K562 (cell line): Measurements from ENCODE around the gene NR2F6.

Source experiments
- EZH2 ChIP-seq: IDR thresholded peaks from 2 replicates; pipeline ENCODE4 v1.6.1; 2012; ENCODE audit warnings: low read depth, mild to moderate bottlenecking, inconsistent platforms, low read length, borderline replicate concordance
- MYNN ChIP-seq, 2 experiments: sonication (generic); formaldehyde crosslinking in 1 of 2; IDR thresholded peaks; 2 replicates each; pipeline versions ENCODE4 v1.5.0 to v1.6.1; 2016 to 2020; ENCODE audit warnings: antibody characterized with exemption in 1 of 2, missing genetic modification reagents in 1 of 2
- NRF1 ChIP-seq, 2 experiments: fragments of 450-650 bp; IDR thresholded peaks in 1 of 2; conservative IDR thresholded peaks in 1 of 2; 2 replicates each; pipeline ENCODE4 v1.6.1; 2014; ENCODE audit warnings: mild to moderate bottlenecking in 2 of 2
- POLR2A ChIP-seq: fragments of 450-650 bp; conservative IDR thresholded peaks from 2 replicates; pipeline ENCODE4 v1.6.1; 2016
- PTTG1 ChIP-seq: fragments of 450-650 bp; IDR thresholded peaks from 2 replicates; pipeline ENCODE4 v1.6.1; 2016; ENCODE audit warnings: low read depth, mild to moderate bottlenecking, missing genetic modification characterization, missing compliant biosample characterization
- TFAM ChIP-seq: fragments of 250-450 bp; sonication (Bioruptor Pico); conservative IDR thresholded peaks from 2 replicates; pipeline ENCODE4 v1.5.0; 2021; ENCODE audit warnings: mild to moderate bottlenecking, moderate library complexity
- TF ChIP-seq, protein P1 (sequence below): sonication (generic); formaldehyde crosslinking; IDR thresholded peaks from 2 replicates; pipeline ENCODE4 v1.8.0; 2022; ENCODE audit warnings: mild to moderate bottlenecking, low read depth, missing genetic modification reagents

DNA sequence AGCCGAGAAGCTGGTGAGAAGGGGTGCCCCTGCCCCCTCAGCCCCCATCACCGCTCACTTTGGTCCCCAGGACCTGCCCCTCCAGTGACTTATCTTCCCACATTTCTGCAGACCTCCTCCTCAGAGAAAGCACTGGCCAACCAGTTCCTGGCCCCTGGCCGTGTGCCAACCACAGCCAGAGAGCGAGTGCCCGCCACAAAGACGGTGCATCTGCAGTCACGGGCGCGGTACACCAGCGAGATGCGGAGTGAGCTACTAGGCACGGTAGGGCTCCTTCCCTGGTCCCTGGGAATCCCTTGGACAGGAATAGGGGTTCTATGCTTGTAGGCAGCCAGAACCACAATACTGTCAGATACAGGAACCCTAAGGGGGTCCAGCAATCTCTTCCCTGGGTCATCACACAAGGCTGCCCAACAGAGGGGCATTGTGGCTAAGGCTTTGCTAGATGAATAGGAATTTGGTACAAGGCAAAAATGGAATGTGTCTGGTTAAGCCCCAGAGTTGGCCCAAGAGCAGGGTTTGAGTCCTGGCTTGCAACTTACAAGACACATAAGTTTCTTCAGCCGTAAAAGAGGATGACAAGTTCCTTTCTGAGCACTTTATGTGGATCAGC is 29.6 kb downstream of the NR2F6 start:
- no peak for TF ChIP-seq MYNN (IDR thresholded peaks at IDR 0.05)
- no peak for TF ChIP-seq MYNN (CRISPR knock-in tag; IDR thresholded peaks at IDR 0.05)
- no peak for TF ChIP-seq NRF1 (conservative IDR thresholded peaks at IDR 0.05 in 1 of 2, IDR thresholded peaks at IDR 0.05 in 1 of 2)
- no peak for TF ChIP-seq EZH2
- TF ChIP-seq POLR2A = no peak
- TF ChIP-seq PTTG1 (tag) = no peak
- TF ChIP-seq, protein P1, sequence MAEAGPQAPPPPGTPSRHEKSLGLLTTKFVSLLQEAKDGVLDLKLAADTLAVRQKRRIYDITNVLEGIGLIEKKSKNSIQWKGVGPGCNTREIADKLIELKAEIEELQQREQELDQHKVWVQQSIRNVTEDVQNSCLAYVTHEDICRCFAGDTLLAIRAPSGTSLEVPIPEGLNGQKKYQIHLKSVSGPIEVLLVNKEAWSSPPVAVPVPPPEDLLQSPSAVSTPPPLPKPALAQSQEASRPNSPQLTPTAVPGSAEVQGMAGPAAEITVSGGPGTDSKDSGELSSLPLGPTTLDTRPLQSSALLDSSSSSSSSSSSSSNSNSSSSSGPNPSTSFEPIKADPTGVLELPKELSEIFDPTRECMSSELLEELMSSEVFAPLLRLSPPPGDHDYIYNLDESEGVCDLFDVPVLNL (CRISPR knock-in tag) = no peak
- no peak for TF ChIP-seq TFAM (CRISPR knock-in tag)
